Progenitor cell of endocrine pancreas (in vitro differentiated cells): ENCODE measurements around the gene ROR1. TPM values are rescaled to one million over a fixed set of nuclear protein-coding genes. Genes with fewer than 3 reads are reported as not detected.
"Not testable (repeated sequence)": the region's sequence is repeated elsewhere in the genome, so short reads cannot be mapped to it uniquely, and the experiment has no call there.

Source experiments
- DNase-seq: peaks from one replicate; pipeline ENCODE4 v3.0.0; 2021; ENCODE audit warnings: low spot score; ENCODE audit not compliant: unreplicated experiment
- H3K27ac Mint-ChIP-seq: 2 replicates; pipeline ENCODE4 v1.8.0; 2021; ENCODE audit warnings: mild to moderate bottlenecking, moderate library complexity, mixed read lengths
- H3K27me3 Mint-ChIP-seq: 2 replicates; pipeline ENCODE4 v1.8.0; 2021; ENCODE audit warnings: mixed read lengths
- H3K36me3 Mint-ChIP-seq: 2 replicates; pipeline ENCODE4 v1.8.0; 2022; ENCODE audit warnings: mixed read lengths; ENCODE audit not compliant: insufficient read depth
- H3K4me1 Mint-ChIP-seq: 2 replicates; pipeline ENCODE4 v1.8.0; 2021; ENCODE audit warnings: low read depth, mixed read lengths
- H3K4me3 Mint-ChIP-seq: 2 replicates; pipeline ENCODE4 v1.8.0; 2021; ENCODE audit warnings: low read depth, mild to moderate bottlenecking, moderate library complexity, mixed read lengths
- H3K9me3 Mint-ChIP-seq: 2 replicates; pipeline ENCODE4 v1.8.0; 2021; ENCODE audit warnings: low read depth, mixed read lengths
- CTCF ChIP-seq: fragments of 200-600 bp; sonication (generic); IDR thresholded peaks from one replicate; pipeline ENCODE4 v1.5.0; 2021; ENCODE audit warnings: antibody characterized with exemption, mild to moderate bottlenecking; ENCODE audit not compliant: unreplicated experiment
- total RNA-seq: library from RNA; stranded (reverse); gene quantifications from 2 replicates; pipeline ENCODE4 v1.2.1, GENCODE V29; 2021

ROR1 gene
- total RNA-seq, 1 donor from 2014 or later, result 63.8 TPM

- Mint-ChIP-seq H3K9me3 (peaks cover 6% of the 10 kb centered on the region), H3K27ac (no peak overlapping the region)
Observed at GRCh38 chr1:64100791-64101190, 327.0 kb downstream of the ROR1 start.

GRCh38 chr1:64104585-64104984 lies 330.8 kb downstream of the ROR1 start:
- DNase-seq, H3K27ac Mint-ChIP-seq, H3K36me3 Mint-ChIP-seq, H3K27me3 Mint-ChIP-seq, H3K9me3 Mint-ChIP-seq, H3K4me1 Mint-ChIP-seq, H3K4me3 Mint-ChIP-seq: not testable (repeated sequence)

More at GRCh38 chr1:64100791-64101190, 327.0 kb downstream of the ROR1 start:
- TF ChIP-seq CTCF, result no peak
- peaks cover 2% of the 10 kb centered on the region for H3K36me3 Mint-ChIP-seq
- peaks cover 5% of the 10 kb centered on the region for H3K4me1 Mint-ChIP-seq
- no peak overlapping the region for H3K4me3 Mint-ChIP-seq
- DNase-seq, result no peak
- no peaks in the 10 kb centered on the region for H3K27me3 Mint-ChIP-seq

GRCh38 chr1:64107118-64107519 lies 333.3 kb downstream of the ROR1 start:
- Mint-ChIP-seq H3K4me1 (peaks cover 7% of the 10 kb centered on the region), H3K27ac (no peak overlapping the region), H3K4me3 (no peak overlapping the region), H3K9me3 (peaks cover 3% of the 10 kb centered on the region), H3K36me3 (no peaks in the 10 kb centered on the region), H3K27me3 (no peaks in the 10 kb centered on the region)
- DNase-seq, result no peak
- no peak for TF ChIP-seq CTCF

GRCh38 chr1:64107632-64108031 lies 333.8 kb downstream of the ROR1 start:
- Mint-ChIP-seq H3K9me3 (peaks cover 3% of the 10 kb centered on the region), H3K36me3 (no peaks in the 10 kb centered on the region), H3K4me1 (peaks cover 8% of the 10 kb centered on the region), H3K4me3 (no peak overlapping the region), H3K27me3 (no peaks in the 10 kb centered on the region), H3K27ac (no peak overlapping the region)
- DNase-seq, result no peak
- no peak for TF ChIP-seq CTCF

GRCh38 chr1:64110924-64111777 lies 337.3 kb downstream of the ROR1 start:
- peaks cover 7% of the 10 kb centered on the region for H3K4me1 Mint-ChIP-seq
- DNase-seq, result no peak
- H3K27ac Mint-ChIP-seq, result no peak overlapping the region
- TF ChIP-seq CTCF, result no peak
- H3K36me3 Mint-ChIP-seq, result no peaks in the 10 kb centered on the region
- H3K27me3 Mint-ChIP-seq, result no peaks in the 10 kb centered on the region
- no peak overlapping the region for H3K4me3 Mint-ChIP-seq
- H3K9me3 Mint-ChIP-seq, result no peaks in the 10 kb centered on the region

- no peak overlapping the region for H3K27ac Mint-ChIP-seq
Observed at GRCh38 chr1:64111787-64112186, 338.0 kb downstream of the ROR1 start.

More at GRCh38 chr1:64111787-64112186, 338.0 kb downstream of the ROR1 start:
- Mint-ChIP-seq H3K4me3 (no peak overlapping the region), H3K4me1 (peaks cover 7% of the 10 kb centered on the region), H3K9me3 (no peaks in the 10 kb centered on the region), H3K27me3 (no peaks in the 10 kb centered on the region), H3K36me3 (no peaks in the 10 kb centered on the region)
- TF ChIP-seq CTCF, result no peak
- DNase-seq, result no peak
